HEK293 (cell line): ENCODE measurements around the gene SMTNL2.

ENCODE experiments used
- CTCF ChIA-PET: fragments of 350-600 bp; formaldehyde crosslinking; extraction: SDS; loops from one replicate; lab custom pipeline; 2021; ENCODE audit warnings: antibody characterized with exemption; lab: Yijun Ruan, JAX
- POLR2A ChIA-PET: fragments of 300-600 bp; formaldehyde crosslinking; extraction: SDS; loops from one replicate; lab custom pipeline; 2020; ENCODE audit warnings: antibody characterized with exemption, inconsistent platforms; lab: Yijun Ruan, JAX
- H3K27ac ChIP-seq: fragments of 200-500 bp; sonication (Bioruptor generic); 2 replicates; pipeline ENCODE4 v1.5.1; 2014; ENCODE audit warnings: low read depth, low read length, control low read depth, inconsistent platforms; ENCODE audit errors: extremely low read depth
- H3K36me3 ChIP-seq, 2 experiments: fragments of 200-500 bp in 1 of 2; sonication (Bioruptor generic) in 1 of 2; 1 replicate in 1 of 2; 2 replicates in 1 of 2; pipeline ENCODE4 v1.5.1; 2014 to 2017; ENCODE audit warnings: inconsistent platforms in 2 of 2, low read length in 2 of 2; ENCODE audit not compliant: control insufficient read depth in 2 of 2, insufficient read depth in 1 of 2
- H3K4me1 ChIP-seq: fragments of 200-500 bp; sonication (Bioruptor generic); 2 replicates; pipeline ENCODE4 v1.5.1; 2014; ENCODE audit warnings: mild to moderate bottlenecking, low read length, inconsistent platforms; ENCODE audit not compliant: control insufficient read depth, insufficient read depth
- H3K4me3 ChIP-seq: 2 replicates; pipeline ENCODE4 v1.5.1; 2011; ENCODE audit warnings: low read depth, mild to moderate bottlenecking, control low read depth, low read length, moderate library complexity
- H3K9me3 ChIP-seq: fragments of 200-500 bp; sonication (Bioruptor generic); 2 replicates; pipeline ENCODE4 v1.5.1; 2014; ENCODE audit warnings: low read depth, low read length, inconsistent platforms; ENCODE audit not compliant: control insufficient read depth, insufficient read depth
- KLF1 ChIP-seq: fragments of 450-650 bp; formaldehyde crosslinking; IDR thresholded peaks from 2 replicates; pipeline ENCODE4 v1.5.1; 2016; ENCODE audit warnings: missing biosample characterization, missing genetic modification characterization
- SCRT1 ChIP-seq: fragments of 450-650 bp; formaldehyde crosslinking; IDR thresholded peaks from 2 replicates; pipeline ENCODE4 v1.5.1; 2016; ENCODE audit warnings: missing biosample characterization, missing genetic modification characterization, borderline replicate concordance
- ZEB2 ChIP-seq: fragments of 450-650 bp; formaldehyde crosslinking; IDR thresholded peaks from 2 replicates; pipeline ENCODE4 v1.5.1; 2016; ENCODE audit warnings: missing biosample characterization, missing genetic modification characterization
- ZFP41 ChIP-seq: fragments of 450-650 bp; formaldehyde crosslinking; IDR thresholded peaks from 2 replicates; pipeline ENCODE4 v1.5.1; 2016; ENCODE audit warnings: missing biosample characterization, missing genetic modification characterization, borderline replicate concordance
- ZNF202 ChIP-seq: fragments of 450-650 bp; formaldehyde crosslinking; IDR thresholded peaks from 2 replicates; pipeline ENCODE4 v1.5.1; 2016; ENCODE audit warnings: missing biosample characterization, missing genetic modification characterization, borderline replicate concordance
- ZNF23 ChIP-seq: fragments of 450-650 bp; formaldehyde crosslinking; IDR thresholded peaks from 2 replicates; pipeline ENCODE4 v1.5.1; 2016; ENCODE audit warnings: missing biosample characterization, missing genetic modification characterization, borderline replicate concordance
- ZNF324 ChIP-seq: fragments of 450-650 bp; formaldehyde crosslinking; IDR thresholded peaks from 2 replicates; pipeline ENCODE4 v1.5.1; 2016; ENCODE audit warnings: missing biosample characterization, missing genetic modification characterization
- ZNF354C ChIP-seq: fragments of 450-650 bp; formaldehyde crosslinking; IDR thresholded peaks from 2 replicates; pipeline ENCODE4 v1.5.1; 2016; ENCODE audit warnings: missing biosample characterization, missing genetic modification characterization, low read depth, borderline replicate concordance
- ZNF514 ChIP-seq: fragments of 450-650 bp; formaldehyde crosslinking; IDR thresholded peaks from 2 replicates; pipeline ENCODE4 v1.5.1; 2016; ENCODE audit warnings: missing biosample characterization, missing genetic modification characterization
- ZNF610 ChIP-seq: fragments of 450-650 bp; formaldehyde crosslinking; IDR thresholded peaks from 2 replicates; pipeline ENCODE4 v1.5.1; 2016; ENCODE audit warnings: missing biosample characterization, missing genetic modification characterization, borderline replicate concordance
- TF ChIP-seq, protein P1 (sequence below): fragments of 450-650 bp; formaldehyde crosslinking; IDR thresholded peaks from 2 replicates; pipeline ENCODE4 v1.5.1; 2016; ENCODE audit warnings: missing biosample characterization, missing genetic modification characterization
- TF ChIP-seq, protein P2 (sequence below): fragments of 450-650 bp; formaldehyde crosslinking; IDR thresholded peaks from 2 replicates; pipeline ENCODE4 v1.5.1; 2016; ENCODE audit warnings: missing biosample characterization, missing genetic modification characterization
- TF ChIP-seq, protein P3 (sequence below): fragments of 450-650 bp; formaldehyde crosslinking; IDR thresholded peaks from 2 replicates; pipeline ENCODE4 v1.5.1; 2016; ENCODE audit warnings: missing biosample characterization, missing genetic modification characterization
- TF ChIP-seq, protein P4 (sequence below): fragments of 450-650 bp; formaldehyde crosslinking; IDR thresholded peaks from 2 replicates; pipeline ENCODE4 v1.5.1; 2017; ENCODE audit warnings: missing biosample characterization, missing genetic modification characterization

SMTNL2 gene

DNA sequence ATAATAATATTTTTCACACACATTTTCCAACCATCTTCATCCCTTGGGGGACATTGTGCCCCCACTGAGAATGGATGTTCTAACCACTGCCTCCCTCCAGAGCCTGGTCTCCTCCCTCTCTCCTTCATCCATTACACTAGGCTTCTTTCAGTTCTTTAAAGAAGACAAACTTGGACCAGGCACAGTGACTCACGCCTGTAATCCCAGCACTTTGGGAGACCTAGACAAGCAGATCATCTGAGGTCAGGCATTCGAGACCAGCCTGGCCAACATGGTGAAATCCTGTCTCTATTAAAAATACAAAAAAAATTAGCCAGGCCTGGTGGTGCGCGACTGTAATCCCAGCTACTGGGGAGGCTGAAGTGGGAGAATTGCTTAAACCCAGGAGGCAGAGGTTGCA lies 50.6 kb downstream of the SMTNL2 start:
- ChIA-PET CTCF (interaction anchor here (0.6 to 5.6 kb wide), 3 partner anchors 10 to 70 kb away, joined by 4 to 44 read pairs (median 5); no protein-coding TSS in a partner anchor), POLR2A (interaction anchor here (0.7 kb wide), 1 partner anchor 409 kb away, joined by 3 read pairs; no protein-coding TSS in a partner anchor)
- no peaks in the 10 kb centered on the region for H3K9me3 ChIP-seq
- H3K27ac ChIP-seq, result no peak overlapping the region
- no peaks in the 10 kb centered on the region for H3K4me1 ChIP-seq
- H3K4me3 ChIP-seq, result no peak overlapping the region
- TF ChIP-seq, protein P1, sequence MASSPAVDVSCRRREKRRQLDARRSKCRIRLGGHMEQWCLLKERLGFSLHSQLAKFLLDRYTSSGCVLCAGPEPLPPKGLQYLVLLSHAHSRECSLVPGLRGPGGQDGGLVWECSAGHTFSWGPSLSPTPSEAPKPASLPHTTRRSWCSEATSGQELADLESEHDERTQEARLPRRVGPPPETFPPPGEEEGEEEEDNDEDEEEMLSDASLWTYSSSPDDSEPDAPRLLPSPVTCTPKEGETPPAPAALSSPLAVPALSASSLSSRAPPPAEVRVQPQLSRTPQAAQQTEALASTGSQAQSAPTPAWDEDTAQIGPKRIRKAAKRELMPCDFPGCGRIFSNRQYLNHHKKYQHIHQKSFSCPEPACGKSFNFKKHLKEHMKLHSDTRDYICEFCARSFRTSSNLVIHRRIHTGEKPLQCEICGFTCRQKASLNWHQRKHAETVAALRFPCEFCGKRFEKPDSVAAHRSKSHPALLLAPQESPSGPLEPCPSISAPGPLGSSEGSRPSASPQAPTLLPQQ (tag by site-specific recombination), result no peak
- TF ChIP-seq, all 188 proteins: peak for 0
- no peaks in the 10 kb centered on the region for H3K36me3 ChIP-seq

DNA sequence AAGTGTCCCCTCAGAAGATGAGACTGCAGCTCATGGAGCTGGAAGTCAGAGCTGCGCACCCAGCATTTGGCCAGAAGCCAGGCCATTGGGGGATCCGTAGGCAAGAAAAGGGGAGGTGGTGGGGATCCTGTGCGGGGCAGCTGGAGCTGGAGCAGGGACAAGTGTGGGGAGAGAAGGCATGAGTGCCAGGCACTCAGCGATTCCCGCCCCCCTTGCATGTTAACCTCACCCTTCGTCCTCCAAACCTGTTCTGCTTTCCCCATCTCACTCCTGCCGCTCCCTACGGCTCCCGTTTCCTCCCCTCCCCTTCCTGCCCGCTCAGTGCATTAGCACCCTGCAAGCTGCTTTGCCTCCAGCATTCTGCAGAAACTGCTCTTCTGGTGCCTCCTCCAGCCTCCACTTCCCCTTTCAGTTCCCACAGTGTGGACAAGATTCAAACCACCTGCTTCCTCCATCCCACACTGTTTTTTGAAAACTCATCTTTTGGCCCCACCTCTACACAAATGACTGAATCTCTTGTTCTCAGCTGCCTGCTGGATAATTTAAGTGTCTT lies 51.6 kb downstream of the SMTNL2 start:
- Histone ChIP-seq H3K4me1 (no peaks in the 10 kb centered on the region), H3K4me3 (no peak overlapping the region), H3K36me3 (no peaks in the 10 kb centered on the region), H3K9me3 (no peaks in the 10 kb centered on the region), H3K27ac (no peak overlapping the region)
- CTCF ChIA-PET, result interaction anchor here (0.6 to 5.6 kb wide), 4 partner anchors 9 to 71 kb away, joined by 3 to 44 read pairs (median 4); no protein-coding TSS in a partner anchor
- TF ChIP-seq ZNF514, result no peak
- TF ChIP-seq ZNF23 (tag by site-specific recombination), result no peak
- TF ChIP-seq, protein P2, sequence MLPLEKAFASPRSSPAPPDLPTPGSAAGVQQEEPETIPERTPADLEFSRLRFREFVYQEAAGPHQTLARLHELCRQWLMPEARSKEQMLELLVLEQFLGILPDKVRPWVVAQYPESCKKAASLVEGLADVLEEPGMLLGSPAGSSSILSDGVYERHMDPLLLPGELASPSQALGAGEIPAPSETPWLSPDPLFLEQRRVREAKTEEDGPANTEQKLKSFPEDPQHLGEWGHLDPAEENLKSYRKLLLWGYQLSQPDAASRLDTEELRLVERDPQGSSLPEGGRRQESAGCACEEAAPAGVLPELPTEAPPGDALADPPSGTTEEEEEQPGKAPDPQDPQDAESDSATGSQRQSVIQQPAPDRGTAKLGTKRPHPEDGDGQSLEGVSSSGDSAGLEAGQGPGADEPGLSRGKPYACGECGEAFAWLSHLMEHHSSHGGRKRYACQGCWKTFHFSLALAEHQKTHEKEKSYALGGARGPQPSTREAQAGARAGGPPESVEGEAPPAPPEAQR (tag by site-specific recombination), result no peak
- TF ChIP-seq SCRT1 (tag by site-specific recombination), result no peak
- TF ChIP-seq, protein P3, sequence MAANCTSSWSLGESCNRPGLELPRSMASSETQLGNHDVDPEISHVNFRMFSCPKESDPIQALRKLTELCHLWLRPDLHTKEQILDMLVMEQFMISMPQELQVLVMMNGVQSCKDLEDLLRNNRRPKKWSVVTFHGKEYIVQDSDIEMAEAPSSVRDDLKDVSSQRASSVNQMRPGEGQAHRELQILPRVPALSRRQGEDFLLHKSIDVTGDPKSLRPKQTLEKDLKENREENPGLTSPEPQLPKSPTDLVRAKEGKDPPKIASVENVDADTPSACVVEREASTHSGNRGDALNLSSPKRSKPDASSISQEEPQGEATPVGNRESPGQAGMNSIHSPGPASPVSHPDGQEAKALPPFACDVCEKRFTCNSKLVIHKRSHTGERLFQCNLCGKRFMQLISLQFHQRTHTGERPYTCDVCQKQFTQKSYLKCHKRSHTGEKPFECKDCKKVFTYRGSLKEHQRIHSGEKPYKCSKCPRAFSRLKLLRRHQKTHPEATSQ (tag by site-specific recombination), result no peak
- TF ChIP-seq ZEB2 (tag by site-specific recombination), result no peak
- peak; percentile 99 for TF ChIP-seq ZNF610 (tag by site-specific recombination)
- TF ChIP-seq, protein P4, sequence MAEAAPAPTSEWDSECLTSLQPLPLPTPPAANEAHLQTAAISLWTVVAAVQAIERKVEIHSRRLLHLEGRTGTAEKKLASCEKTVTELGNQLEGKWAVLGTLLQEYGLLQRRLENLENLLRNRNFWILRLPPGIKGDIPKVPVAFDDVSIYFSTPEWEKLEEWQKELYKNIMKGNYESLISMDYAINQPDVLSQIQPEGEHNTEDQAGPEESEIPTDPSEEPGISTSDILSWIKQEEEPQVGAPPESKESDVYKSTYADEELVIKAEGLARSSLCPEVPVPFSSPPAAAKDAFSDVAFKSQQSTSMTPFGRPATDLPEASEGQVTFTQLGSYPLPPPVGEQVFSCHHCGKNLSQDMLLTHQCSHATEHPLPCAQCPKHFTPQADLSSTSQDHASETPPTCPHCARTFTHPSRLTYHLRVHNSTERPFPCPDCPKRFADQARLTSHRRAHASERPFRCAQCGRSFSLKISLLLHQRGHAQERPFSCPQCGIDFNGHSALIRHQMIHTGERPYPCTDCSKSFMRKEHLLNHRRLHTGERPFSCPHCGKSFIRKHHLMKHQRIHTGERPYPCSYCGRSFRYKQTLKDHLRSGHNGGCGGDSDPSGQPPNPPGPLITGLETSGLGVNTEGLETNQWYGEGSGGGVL (tag by site-specific recombination), result 0 out of 2 replicates have a peak, but pooled peaks have one; percentile 27
- no peak for TF ChIP-seq KLF1 (tag by site-specific recombination)
- no peak for TF ChIP-seq ZNF324 (tag by site-specific recombination)
- TF ChIP-seq ZFP41 (tag by site-specific recombination), result no peak
- no peak for TF ChIP-seq ZNF354C
- no peak for TF ChIP-seq ZNF202 (tag by site-specific recombination)
- POLR2A ChIA-PET, result no interaction called here
